Activated T-cell treated with anti-CD3 and anti-CD28 coated beads, Interleukin-2, amount 50 U/mL, for 24 hours (primary cell): ENCODE data around the gene CHKA.

ENCODE experiments used
- DNase-seq: peaks from one replicate; pipeline ENCODE4 v3.0.0-alpha.2; 2020
- H3K27ac Mint-ChIP-seq: 2 replicates; pipeline ENCODE4 v1.8.0; 2020; ENCODE audit warnings: mild to moderate bottlenecking, mixed read lengths
- H3K27me3 Mint-ChIP-seq: 2 replicates; pipeline ENCODE4 v1.8.0; 2020; ENCODE audit warnings: mixed read lengths
- H3K36me3 Mint-ChIP-seq: 2 replicates; pipeline ENCODE4 v1.8.0; 2020; ENCODE audit warnings: low read depth, mixed read lengths
- H3K4me1 Mint-ChIP-seq: 2 replicates; pipeline ENCODE4 v1.8.0; 2020; ENCODE audit warnings: low read depth, mixed read lengths
- H3K4me3 Mint-ChIP-seq: 2 replicates; pipeline ENCODE4 v1.8.0; 2020; ENCODE audit warnings: mild to moderate bottlenecking, moderate library complexity, mixed read lengths
- H3K9me3 Mint-ChIP-seq: 2 replicates; pipeline ENCODE4 v1.8.0; 2020; ENCODE audit warnings: mixed read lengths

CHKA gene

GRCh38 chr11:68010090-68011041 is 110.8 kb downstream of the CHKA start, which contains the start of gene ALDH3B1:
Gene ALDH3B1, plus strand, starts transcription at chr11:68010327. Its CDS starts 4,971 bp downstream, at chr11:68015298.
- Mint-ChIP-seq H3K9me3 (no peaks in the 10 kb centered on the region), H3K4me1 (peaks cover 4% of the 10 kb centered on the region), H3K4me3 (no peak within 1 kb of the TSS), H3K36me3 (no peaks in the 10 kb centered on the region), H3K27me3 (no peaks in the 10 kb centered on the region), H3K27ac (no peak within 1 kb of the TSS)
- DNase-seq = no peak

GRCh38 chr11:68009391-68010089 is 111.6 kb downstream of the CHKA start:
- Mint-ChIP-seq H3K27ac (no peak overlapping the region), H3K4me3 (no peak overlapping the region)
- DNase-seq = no peak

GRCh38 chr11:68008381-68009337 is 112.5 kb downstream of the CHKA start:
- Mint-ChIP-seq H3K27ac (no peak overlapping the region), H3K4me1 (peaks cover 13% of the 10 kb centered on the region), H3K4me3 (no peak overlapping the region), H3K27me3 (no peaks in the 10 kb centered on the region), H3K9me3 (no peaks in the 10 kb centered on the region), H3K36me3 (no peaks in the 10 kb centered on the region)
- DNase-seq = no peak

More at GRCh38 chr11:68009391-68010089, 111.6 kb downstream of the CHKA start:
- H3K27me3 Mint-ChIP-seq = no peaks in the 10 kb centered on the region
- H3K4me1 Mint-ChIP-seq = peaks cover 8% of the 10 kb centered on the region
- no peaks in the 10 kb centered on the region for H3K36me3 Mint-ChIP-seq
- H3K9me3 Mint-ChIP-seq = no peaks in the 10 kb centered on the region

- Mint-ChIP-seq H3K4me3 (no peak overlapping the region), H3K27ac (no peak overlapping the region), H3K27me3 (no peaks in the 10 kb centered on the region), H3K36me3 (no peaks in the 10 kb centered on the region), H3K4me1 (peaks cover 16% of the 10 kb centered on the region), H3K9me3 (no peaks in the 10 kb centered on the region)
- DNase-seq = no peak
Measured at GRCh38 chr11:68007498-68008380, 113.4 kb downstream of the CHKA start.

- no peak for DNase-seq
- Mint-ChIP-seq H3K4me1 (peaks cover 19% of the 10 kb centered on the region), H3K9me3 (no peaks in the 10 kb centered on the region), H3K36me3 (peaks cover 2% of the 10 kb centered on the region), H3K4me3 (no peak overlapping the region), H3K27ac (no peak overlapping the region), H3K27me3 (no peaks in the 10 kb centered on the region)
Measured at GRCh38 chr11:68006606-68007166, 114.5 kb downstream of the CHKA start.

- H3K27me3 Mint-ChIP-seq = no peaks in the 10 kb centered on the region
- H3K9me3 Mint-ChIP-seq = no peaks in the 10 kb centered on the region
- H3K4me3 Mint-ChIP-seq = peak overlapping the region; percentile 78
Measured at GRCh38 chr11:68004551-68005335, 116.4 kb downstream of the CHKA start.

GRCh38 chr11:68003846-68004550 is 117.2 kb downstream of the CHKA start, which contains the start of gene UNC93B1:
Gene UNC93B1, minus strand, starts transcription at chr11:68004097. Its CDS starts 54 bp downstream, at chr11:68004043.
- peak within 1 kb of the TSS; percentile 78 for H3K4me3 Mint-ChIP-seq
- H3K9me3 Mint-ChIP-seq = no peaks in the 10 kb centered on the region
- H3K27me3 Mint-ChIP-seq = no peaks in the 10 kb centered on the region
- DNase-seq = peak; percentile 89
- peaks cover 15% of the 10 kb centered on the region for H3K4me1 Mint-ChIP-seq
- H3K36me3 Mint-ChIP-seq = peaks cover 2% of the 10 kb centered on the region
- H3K27ac Mint-ChIP-seq = peak within 1 kb of the TSS; percentile 75

More at GRCh38 chr11:68004551-68005335, 116.4 kb downstream of the CHKA start:
- no peak for DNase-seq
- peaks cover 2% of the 10 kb centered on the region for H3K36me3 Mint-ChIP-seq
- H3K4me1 Mint-ChIP-seq = peaks cover 19% of the 10 kb centered on the region
- peak overlapping the region; percentile 66 for H3K27ac Mint-ChIP-seq

GRCh38 chr11:68002938-68003845 is 118.0 kb downstream of the CHKA start:
- Mint-ChIP-seq H3K9me3 (no peaks in the 10 kb centered on the region), H3K4me3 (peak overlapping the region; percentile 70), H3K27me3 (no peaks in the 10 kb centered on the region), H3K27ac (no peak overlapping the region), H3K4me1 (peaks cover 18% of the 10 kb centered on the region), H3K36me3 (peaks cover 2% of the 10 kb centered on the region)
- peak; percentile 43 for DNase-seq
